Hematopoietic multipotent progenitor cell treated with erythropoietin and hydrocortisone succinate and interleukin-3 and kit ligand, for 8 days (in vitro differentiated cells): ENCODE results near the gene ELL.

Experiments used
- DNase-seq: peaks from one replicate; pipeline ENCODE4 v3.0.0-alpha.2; 2015

Gene ELL

DNA sequence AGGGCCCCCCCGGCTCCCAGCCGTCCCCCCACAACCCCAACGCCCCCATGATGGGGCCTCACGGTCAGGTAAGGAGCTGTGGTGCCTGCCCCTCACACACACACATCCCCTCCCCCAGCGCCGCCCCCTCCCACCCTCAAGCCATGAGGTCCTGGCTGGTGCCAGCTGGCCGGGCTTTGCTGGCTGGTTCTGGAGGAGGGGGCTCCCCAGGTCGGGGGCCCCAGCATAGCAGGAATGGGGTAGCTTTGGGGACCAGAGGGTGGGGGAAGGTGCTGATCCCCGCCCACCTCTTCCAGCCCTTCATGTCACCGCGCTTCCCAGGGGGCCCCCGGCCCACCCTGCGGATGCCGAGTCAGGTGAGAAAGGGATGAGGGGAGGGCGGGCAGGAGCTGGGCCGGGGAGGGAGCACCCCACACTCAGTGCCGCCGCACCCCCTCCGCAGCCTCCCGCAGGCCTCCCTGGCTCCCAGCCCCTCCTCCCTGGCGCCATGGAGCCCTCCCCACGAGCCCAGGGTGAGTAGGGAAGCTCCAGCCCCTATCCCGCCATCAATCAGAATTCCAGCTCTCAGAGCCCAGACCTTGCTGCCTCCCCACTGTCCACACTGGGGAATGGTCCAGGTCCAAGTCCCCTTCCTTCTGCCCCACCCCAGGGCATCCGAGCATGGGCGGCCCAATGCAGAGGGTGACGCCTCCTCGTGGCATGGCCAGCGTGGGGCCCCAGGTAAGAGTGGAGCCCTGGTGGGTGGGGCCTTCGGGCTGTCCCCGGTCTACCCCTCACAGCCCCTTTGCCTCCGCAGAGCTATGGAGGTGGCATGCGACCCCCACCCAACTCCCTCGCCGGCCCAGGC lies 90.3 kb downstream of the ELL start:
- no peak for DNase-seq

DNA sequence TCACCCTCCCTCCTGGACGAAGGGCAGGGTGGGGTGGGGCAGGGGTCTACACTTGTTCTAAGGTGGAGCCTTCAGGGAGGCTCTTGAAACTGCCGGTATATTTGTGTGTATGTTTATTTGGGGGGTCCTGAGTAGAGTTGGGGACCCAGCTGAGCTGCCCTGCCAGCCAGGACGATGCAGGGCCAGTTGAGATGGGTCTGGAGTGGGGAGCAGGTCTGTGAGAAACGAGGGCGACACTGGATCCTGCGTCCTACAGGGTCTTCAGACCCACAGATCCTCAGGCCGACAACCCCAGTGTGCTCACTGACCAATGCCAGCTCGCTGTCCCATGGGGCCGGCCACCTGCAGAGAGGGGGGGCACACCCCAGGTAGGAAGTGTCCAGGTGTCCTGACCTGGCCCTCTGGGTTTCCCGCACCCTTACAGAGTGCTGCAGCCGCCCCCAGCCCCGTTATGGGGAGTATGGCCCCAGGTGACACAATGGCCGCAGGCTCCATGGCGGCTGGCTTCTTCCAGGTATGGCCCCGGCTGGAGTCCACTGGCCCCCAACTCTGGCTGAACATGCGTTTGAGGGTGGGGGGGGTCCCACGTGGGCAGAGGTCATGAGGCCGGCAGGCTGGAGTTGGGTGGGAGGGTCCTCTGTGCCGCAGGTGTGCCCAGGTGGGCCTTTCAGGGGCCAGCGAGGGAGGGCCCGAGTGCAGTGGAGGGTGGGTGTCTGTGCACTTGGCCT lies 91.3 kb downstream of the ELL start:
- no peak for DNase-seq

GRCh38 chr19:18429717-18430416 lies 92.0 kb downstream of the ELL start:
- DNase-seq: no peak

DNA sequence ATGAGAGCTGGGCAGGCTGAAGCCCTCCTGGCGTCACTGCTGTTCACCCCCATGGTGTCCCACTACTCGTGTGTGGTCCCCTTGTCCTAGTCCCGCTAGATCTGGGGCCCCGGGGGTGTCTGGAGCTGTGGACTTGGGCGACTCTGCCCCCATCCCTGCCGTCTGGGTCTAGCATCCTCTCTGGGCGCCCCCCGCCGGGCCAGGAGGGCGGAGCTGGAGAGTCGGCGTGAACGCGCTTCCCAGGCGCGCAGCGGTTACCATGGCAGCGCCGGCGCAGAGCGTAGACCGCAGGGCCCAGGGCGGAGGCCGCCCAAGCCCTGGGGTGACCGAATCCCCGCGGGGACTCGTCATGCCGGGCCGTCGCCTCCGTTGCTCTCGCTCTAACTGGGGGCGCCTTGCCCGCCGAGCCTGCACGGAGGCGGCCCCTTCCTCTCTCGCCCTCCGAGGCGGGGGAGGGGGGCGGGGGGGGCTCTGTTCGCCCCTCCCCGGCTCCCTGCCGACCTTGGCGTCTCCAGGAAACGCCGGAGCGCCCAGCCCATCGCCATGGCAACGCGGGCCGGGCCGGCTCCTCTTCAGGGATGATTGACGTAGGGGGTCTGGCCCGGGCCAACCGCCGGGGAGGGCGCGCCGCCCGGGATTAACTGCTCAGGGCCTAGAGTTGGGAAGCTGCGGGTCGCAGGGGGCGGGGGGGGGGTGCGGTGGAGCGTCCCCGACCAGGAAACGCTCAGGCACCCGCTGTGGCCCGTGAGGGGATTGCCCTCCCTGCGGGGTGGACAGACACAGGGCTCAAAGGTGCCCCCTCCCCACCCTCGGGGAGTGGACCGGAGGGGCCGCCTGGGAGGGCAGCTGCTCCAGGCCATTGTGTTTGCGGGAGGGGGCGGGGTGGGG lies 92.8 kb downstream of the ELL start:
- peak; percentile 83 for DNase-seq

DNA sequence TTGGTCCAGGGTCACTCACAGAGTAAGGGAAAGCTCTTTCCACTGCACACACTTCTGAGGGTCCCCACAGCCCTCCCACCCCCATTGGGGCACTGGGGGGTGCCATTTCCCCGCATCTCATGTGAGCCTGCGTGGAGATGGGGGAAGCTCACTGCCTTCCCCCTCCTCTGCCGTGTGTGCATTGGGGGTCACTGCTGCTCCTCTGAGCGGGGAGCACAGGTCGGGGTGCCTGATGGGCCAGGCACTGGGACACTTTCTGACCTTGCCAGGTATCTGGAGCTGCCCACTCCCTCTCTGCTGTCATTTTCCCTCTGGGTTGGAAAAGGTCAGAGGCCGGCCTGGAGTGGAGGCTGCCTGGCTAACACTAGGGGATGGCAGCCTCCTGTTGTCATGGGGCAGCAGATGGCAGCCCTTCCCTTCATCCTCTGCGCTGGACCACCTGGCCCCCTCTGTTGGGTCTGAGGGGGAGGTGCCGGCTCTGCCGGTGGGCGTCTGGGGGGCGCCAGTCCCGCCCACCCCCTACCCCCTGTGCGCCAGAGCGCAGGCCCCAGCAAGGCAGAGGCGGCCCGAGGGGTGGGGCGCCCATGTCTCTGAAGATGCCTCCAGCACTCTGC lies 93.6 kb downstream of the ELL start:
- no peak for DNase-seq

- no peak for DNase-seq
These were observed 94.1 kb downstream of the ELL start for GRCh38 chr19:18427743-18428113.

GRCh38 chr19:18427080-18427742 lies 94.7 kb downstream of the ELL start:
- no peak for DNase-seq

GRCh38 chr19:18426416-18426767 lies 95.5 kb downstream of the ELL start:
- no peak for DNase-seq

DNA sequence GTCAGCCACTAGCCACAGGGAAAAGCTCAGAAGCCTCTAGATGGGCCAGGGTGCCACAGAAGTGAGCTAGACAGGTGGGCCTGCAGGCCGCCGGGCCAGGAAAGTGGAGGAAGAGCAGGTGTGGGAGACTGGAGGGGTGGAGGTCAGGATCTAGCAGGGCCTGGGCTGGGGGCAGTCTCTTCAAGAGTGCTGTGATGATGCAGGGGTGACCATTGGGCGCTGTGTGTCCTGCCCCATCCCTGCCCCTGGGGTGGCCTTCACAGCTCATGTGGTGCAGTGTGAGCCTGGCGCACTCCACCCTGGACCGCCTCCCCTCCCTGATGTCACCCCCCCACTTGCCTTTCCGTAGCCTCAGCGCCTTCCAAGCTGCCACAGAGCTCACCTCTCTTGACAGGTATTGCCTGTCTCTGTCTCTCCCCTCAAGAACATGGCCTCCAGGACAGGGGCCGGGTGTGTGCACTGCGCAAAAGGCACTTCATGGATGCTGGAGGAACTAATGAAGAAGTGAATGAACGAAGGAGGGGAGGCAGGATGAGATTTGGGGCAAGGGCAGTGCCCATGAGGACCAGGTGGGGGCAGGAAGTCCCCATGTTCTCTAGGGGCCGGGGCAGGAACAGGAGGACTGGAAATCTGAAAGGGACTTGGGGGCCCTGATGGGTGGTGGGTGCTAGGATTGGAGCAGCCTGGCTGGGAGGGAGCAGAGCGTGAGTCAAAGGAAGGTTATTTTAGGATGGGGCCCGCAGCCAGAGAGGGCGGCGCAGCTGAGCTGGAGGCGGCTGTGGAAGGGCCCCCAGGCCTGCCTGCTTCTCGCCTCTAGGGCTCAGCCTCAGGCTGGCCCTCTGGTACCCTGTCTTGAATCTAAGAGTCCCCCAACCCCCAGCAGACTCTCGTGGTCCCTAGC lies 96.1 kb downstream of the ELL start:
- DNase-seq: no peak

DNA sequence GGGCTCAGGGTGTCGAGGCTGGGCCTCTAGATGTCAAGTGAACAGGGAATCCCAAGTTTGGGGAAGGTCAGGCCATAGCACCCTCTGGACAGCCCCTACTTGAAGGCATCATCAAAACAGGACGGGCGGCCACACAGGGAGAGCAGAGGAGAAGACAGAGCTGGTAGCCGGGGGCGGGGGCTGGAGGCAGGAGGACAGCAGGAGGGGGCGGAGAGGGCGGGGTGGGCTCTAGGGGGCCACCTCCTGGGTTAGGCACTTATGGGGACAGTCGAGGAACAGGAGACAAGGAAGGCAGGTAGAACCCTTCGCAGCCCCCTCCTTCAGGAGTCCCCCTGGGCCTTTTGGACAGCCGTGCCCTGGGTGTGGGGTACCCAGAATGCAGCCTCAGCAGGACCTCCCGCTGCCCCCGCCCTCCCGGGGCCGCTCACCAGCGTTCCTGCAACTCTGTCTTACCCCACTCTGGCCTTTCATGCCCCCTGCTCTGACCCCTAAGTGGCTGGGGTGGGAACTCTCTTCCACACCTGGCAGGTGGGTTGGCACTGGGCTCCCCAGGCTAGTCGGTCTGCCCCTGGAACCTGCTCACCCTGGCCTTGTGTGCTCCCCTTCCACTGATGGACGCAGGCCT lies 96.9 kb downstream of the ELL start:
- DNase-seq: no peak

DNA sequence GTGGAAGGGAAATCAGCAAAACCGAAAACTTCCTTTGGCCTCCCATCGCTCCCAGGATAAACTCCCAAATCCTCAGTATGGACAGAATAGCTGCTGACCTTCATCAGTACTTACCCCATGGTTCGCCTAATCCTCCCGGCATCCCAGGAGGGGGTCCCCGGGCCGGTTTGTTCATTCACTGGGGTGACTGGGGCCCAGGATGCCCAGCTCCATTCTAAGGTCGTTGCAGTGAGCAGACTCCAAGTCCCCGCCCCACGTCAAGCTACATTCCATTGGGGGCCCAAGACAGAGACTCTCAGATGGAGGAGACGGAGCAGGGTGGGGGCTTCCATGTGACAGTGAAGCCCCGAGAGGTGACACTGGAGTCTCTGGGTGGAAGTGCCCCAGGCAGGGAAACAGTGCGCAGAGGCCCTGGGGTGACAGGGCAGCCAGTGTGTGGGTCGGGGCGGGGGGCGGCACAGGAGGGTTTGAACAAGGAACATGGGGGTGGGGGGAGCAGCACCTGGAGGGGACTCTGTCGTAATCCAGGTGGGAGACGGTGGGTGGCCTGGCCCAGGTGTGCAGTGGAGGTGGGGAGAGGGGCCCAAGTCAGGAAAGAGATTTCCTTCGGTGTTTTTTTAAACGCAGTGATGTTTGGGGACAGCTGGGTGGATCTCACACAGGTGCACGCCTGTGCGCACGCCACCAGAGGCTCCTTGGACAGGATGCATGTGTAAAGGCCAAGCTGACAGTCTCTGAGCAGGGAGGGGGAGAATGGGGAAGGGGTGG lies 97.6 kb downstream of the ELL start:
- DNase-seq: no peak

GRCh38 chr19:18423258-18424020 lies 98.4 kb downstream of the ELL start:
- DNase-seq: no peak

GRCh38 chr19:18422530-18423191 lies 99.2 kb downstream of the ELL start:
- DNase-seq: no peak

DNA sequence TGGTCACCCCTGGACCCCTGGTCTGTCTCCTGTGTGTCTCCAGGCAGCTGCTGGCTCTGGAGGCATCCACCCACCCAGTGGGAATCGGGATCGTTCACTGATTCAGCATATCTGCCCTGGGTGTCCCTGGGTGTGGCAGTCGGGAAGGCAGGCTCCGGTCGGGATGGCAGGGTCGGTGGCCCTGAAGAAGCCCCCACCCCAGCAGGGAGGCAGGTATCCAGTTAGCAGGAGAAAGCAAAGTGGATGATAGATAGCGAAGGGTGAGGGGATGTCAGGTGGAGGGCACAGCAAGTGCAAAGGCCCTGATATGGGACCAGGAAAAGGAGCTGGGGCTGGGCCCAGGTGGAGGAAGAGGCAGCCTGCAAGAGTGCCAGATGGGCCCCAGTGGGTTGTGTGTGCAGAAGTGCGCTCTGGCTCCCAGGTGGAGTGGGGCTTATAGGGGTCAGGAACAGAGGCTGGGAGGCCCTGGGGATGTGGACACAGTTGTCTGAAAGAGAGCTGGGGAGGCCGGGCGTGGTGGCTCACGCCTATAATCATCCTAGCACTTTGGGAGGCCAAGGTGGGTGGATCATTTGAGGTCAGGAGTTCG lies 100.4 kb downstream of the ELL start:
- no peak for DNase-seq

GRCh38 chr19:18420930-18421329 lies 100.9 kb downstream of the ELL start:
- no peak for DNase-seq

DNA sequence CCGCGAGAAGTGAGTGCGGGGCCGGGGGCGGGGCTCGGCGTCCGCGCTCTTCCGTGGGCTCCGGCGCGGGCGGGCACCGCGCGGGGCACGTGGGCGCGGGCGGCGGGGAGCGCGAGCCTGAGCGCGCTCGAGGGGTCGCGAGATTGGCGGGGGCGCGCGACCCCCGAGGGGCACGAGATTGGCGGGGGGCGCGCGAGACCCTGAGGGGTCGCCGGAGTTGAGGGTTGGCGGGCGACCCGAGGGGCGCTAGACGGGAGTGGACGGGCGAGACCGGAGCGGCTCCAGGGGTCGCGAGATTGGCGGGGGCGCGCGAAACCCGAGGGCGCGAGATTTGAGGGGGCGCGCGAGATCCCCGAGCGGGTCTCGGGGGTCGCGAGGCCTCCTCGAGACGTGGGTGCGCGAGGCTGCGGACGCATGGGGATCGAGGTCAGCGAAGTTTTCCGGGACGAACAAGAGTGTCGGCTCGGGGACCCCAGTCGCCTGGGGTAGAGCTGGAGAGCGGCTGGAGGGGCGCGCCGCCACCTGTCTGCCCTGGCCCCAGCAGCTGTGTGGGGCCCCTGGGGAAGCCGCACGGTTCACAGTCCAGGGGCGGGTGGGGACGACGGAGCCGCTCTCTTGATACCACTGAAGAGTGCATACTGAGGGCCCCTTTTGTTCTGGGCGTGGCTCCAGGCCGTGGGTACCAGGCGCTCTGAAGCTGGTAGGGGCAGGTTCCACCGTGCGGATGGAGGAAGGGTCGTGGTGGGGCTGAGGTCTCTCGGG lies 102.0 kb downstream of the ELL start:
- DNase-seq: peak; percentile 66

DNA sequence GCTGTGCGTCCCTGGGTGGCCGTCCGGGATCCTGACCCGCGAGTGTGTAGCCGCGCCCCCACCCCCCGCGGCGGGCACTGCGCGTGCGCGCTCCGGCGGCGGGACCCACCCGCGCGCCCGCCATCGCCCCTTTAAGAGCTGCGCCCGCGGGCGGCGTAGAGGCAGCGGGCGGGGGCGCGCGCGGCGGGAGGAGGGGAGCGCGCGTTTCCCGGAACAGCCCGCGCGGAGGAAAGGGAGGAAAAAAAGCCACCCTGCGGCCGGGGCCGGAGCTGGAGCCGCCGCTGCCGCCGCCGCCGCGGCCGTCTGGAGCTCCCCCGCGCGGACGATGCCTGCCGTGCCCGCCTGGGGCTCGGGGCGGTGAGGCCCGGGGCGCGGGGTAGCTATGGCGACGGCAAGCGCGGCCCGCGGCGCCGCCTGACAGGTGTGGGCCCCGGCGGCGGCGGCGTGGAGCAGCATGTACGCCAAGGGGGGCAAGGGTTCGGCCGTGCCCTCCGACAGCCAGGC lies 102.6 kb downstream of the ELL start, which contains the start of gene SSBP4:
TSS of gene SSBP4 (plus strand) at position 204 of the 504 bp plus-strand sequence. CDS start at position 455, 251 bp downstream.
- DNase-seq: peak; percentile 86
